ENCODE results near the gene FOXN3.
"Not testable (repeated sequence)": the region's sequence is repeated elsewhere in the genome, so short reads cannot be mapped to it uniquely, and the experiment has no call there.

FOXN3 gene

DNA sequence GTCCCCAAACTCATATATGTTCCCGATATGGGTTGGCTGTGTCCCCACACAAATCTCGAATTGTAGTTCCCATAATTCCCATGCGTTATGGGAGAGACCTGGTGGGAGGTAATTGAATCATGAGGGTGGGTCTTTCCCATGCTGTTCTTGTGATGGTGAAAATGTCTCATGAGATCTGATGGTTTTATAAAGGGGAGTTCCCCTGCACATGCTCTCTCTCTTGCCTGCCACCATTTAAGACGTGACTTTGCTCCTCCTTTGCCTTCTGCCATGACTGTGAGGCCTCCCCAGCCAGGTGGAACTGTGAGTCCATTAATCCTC lies 166.4 kb downstream of the FOXN3 start:
- DNase-seq (ENCODE audit: low read depth in 3 of 3), result not testable (repeated sequence)

DNA sequence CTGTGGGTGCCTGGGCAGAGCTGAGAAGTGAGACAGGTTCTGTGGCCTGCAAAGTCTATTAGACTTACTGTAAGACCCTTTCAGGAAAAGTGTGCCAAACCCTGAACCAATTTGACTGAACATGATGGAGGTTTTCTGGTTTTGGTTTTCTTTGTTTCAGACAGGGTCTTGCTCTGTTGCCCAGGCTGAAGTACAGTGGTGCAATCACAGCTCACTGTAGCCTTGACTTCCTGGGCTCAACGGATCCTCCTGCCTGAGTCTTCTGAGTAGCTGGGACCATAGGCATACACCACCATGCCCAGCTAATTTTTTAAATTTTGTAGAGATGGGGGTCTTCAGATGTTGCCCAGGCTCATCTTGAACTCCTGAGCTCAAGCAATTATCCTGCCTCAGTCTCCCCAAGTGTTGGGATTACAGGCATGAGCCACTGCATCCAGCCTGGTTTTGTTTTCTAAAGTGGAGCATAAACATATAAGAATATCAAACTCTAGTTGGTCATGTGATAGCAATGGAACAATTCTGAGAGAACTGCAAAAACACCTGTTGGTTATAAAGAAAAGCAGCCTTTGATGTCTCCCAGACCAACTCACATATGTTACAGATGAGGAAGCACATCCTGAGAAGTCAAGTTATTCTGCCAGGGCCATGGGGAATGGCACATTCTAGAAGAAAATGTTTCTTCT lies 166.9 kb downstream of the FOXN3 start:
- no peak for DNase-seq (ENCODE audit: low read depth in 3 of 3)

DNA sequence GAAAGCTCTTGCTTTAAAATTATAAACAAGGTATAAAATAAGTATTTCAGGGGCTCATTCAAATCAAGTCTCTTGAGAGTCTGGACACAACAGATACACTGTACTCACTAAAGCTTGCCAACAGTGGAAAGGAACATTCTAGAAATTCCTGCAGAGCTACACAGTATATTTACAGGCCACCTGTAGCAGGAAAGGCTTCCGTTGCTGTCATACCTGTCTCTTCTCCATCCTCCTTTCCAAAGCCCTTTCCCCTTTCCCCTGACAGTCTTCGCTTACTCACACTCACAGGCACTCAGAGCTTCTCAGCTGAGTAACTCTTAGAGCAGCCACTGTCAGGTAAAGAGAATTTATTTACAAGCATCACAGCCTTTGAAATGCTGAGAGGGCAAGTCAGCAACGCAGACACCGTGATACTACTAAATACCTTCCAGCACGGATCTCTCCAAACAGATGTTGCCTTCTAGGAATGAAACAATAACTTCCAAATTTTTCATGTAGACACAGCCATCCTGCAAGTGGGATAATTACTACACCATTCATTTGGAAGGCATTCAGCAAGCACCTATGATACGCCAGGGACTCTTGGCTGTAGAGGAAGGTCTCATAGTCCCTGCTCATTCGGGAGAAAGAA lies 167.9 kb downstream of the FOXN3 start:
- DNase-seq (ENCODE audit: low read depth in 3 of 3), result no peak

GRCh38 chr14:89248411-89249064 lies 168.5 kb downstream of the FOXN3 start:
- DNase-seq (ENCODE audit: low read depth in 3 of 3), result no peak

DNA sequence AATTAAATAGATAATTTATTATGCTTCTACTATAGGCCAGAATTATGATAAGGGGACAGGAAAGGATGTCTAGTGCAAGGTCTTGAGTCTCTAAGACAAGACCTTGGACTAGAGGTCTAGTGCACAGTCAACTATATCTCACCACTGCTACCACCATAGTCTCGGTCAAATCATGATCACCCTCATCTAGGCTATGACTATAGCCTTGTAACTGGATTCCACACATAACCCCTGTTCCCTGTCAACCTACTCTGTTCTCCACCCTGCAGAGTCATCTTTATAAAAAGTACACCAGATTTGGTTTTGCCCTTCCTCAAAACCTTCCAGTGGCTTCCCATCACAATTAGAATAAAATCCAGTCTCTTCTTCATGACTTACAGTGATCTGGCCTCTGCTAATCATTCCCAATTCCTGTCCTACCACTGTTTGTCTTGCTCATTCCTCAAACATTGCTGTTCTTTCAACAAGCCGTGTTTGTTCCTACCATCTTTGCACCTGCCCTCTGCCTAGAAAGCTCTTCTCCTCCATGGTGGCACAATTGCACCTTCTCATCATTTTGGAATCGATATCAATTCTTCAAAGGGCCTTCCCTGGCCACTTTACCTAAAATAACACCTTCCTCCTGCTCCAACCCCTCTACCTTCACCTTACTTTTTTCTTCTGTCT lies 169.4 kb downstream of the FOXN3 start:
- DNase-seq (ENCODE audit: low read depth in 3 of 3), result no peak

DNA sequence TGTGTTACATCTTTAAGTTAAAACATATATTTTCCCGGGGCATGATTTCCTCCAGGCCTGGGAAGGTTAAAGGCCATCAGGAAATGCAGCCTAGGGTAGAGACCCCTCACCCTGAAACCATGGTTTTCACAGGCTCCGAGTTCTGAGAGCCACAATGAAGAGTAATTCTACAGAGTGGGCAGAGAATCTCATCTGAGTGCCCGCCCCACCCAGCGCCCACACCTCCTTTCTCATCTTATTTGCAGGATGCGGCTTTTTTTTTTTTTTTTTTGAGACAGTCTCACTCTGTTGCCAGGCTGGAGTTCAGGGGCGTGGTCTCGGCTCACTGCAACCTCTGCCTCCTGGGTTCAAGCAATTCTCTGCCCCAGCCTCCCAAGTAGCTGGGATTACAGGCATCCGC lies 170.7 kb downstream of the FOXN3 start:
- DNase-seq (ENCODE audit: low read depth in 3 of 3), result no peak

GRCh38 chr14:89245802-89246201 lies 171.2 kb downstream of the FOXN3 start:
- DNase-seq (ENCODE audit: low read depth in 3 of 3), result no peak

DNA sequence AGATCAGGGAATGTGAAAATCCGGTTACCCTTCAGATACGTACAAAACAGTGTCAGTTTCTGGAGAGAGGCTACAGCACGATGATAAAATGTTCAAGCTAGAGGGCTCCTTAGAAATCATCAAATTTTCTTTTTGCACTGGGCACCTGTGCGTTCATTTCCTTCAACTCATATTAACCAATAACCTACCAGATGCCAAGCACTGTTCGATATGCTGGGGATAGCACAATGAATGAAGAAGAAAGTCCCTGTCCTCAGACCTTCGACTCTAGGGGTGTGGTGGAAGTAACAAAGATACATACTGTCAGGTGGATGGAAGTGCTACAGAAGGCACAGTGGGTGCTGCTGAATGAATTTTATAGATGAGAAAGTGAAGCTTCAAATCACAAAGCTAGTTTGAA lies 172.3 kb downstream of the FOXN3 start:
- DNase-seq (ENCODE audit: low read depth in 3 of 3), result no peak

GRCh38 chr14:89243741-89244140 lies 173.3 kb downstream of the FOXN3 start:
- DNase-seq (ENCODE audit: low read depth in 3 of 3), result no peak

- no peak for DNase-seq (ENCODE audit: low read depth in 3 of 3)
These were observed 173.7 kb downstream of the FOXN3 start for GRCh38 chr14:89243286-89243685.

DNA sequence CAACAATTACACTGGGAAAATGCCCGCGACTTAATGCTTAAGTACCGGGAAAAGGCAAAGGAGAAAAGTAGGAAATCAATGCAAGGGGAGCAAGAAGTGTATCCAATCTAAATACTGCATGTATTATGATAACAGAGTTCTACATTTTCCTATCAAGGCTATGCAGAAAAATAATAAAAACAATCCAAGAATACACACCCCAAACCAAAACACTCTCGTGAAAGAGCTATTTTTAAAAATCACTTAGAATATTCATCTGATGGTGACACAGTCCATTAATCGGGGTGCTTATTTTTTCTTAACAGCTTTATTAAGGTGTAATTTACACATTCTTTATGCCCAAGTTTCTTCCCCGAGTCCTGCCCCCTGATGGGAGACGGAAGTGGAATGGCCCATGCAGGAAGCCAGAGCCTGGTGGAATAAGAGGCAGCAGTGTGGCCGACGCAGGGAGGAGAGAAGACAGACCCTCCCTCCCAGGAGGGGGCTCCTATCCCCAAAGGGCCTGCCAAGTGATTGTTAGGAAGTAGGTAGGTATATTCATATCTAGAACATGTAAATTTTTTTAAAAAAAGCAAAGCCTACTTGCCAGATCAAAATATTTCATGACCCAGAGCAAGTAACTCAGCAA lies 174.3 kb downstream of the FOXN3 start:
- no peak for DNase-seq (ENCODE audit: low read depth in 3 of 3)

DNA sequence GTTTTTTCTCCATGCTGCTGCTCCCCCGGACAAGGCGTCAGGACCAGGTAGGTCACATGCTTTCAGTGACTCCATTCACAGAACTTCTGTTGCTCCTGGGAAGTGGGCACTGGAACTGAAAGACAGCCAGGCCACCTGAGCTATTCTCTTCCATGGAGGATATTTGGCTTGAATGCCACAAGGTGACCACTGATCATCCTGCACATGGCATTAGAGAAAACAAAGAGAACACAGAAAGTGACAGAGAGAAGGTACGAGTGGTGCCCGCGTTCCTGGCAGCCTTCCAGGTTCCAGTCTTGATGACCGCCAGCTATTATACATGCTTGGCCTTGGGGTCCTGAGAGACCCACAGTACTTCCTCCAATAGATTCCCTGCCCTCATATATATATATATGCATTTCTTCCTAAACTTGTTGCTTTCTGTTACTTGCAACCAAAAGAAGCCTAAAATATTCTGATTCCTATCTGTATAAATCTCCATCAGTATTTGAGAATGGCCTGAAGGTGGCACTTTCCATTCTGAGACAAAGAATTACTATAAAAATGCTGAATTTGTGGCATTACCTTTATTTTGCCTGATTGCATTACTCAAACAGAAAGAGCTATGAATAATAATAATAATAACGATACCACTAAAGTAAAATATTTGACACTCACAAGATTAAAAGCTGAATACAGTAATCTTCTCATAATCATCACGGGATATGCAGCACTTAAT lies 174.9 kb downstream of the FOXN3 start:
- DNase-seq (ENCODE audit: low read depth in 3 of 3), result no peak

DNA sequence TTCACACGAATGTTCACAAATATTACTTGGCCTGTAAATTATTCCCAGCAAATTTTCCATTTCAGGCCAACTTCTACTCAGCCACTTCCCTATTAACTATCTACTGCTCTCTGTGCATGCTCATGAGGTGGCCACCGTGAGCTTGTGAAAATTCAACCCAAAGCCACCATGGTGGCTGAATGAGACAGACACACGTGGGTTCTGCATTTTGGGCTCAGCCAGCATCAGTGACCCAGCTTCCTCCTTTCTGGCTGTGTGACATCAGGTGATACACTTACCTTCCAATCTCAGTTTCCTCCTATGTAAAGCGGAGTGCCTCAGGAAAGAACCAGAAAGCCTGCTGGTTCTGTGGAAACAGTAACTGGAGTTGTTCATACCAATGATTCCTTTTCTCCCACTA lies 175.8 kb downstream of the FOXN3 start:
- DNase-seq (ENCODE audit: low read depth in 3 of 3), result no peak

- no peak for DNase-seq (ENCODE audit: low read depth in 3 of 3)
These were observed 176.6 kb downstream of the FOXN3 start for GRCh38 chr14:89240414-89240813.

DNA sequence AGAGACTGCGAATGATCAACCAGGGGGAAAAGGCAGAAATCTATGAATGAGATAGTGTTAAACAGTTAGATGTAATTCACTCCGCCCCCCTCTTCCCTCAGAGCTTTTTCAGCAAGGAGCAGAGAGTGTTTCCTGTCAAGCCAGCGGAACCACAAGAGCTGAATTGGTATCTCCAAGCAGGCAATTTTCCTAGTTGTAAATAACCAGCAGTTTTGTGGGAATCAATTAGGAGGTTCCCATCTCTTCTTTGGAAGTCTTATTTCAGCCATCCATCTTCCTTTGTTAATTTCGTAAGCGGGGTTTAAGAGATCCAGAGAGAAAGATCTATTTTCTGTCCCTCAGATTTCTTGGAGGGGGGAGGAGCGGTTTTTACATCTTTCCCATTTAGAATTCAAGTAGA lies 178.0 kb downstream of the FOXN3 start:
- DNase-seq (ENCODE audit: low read depth in 3 of 3), result no peak

DNA sequence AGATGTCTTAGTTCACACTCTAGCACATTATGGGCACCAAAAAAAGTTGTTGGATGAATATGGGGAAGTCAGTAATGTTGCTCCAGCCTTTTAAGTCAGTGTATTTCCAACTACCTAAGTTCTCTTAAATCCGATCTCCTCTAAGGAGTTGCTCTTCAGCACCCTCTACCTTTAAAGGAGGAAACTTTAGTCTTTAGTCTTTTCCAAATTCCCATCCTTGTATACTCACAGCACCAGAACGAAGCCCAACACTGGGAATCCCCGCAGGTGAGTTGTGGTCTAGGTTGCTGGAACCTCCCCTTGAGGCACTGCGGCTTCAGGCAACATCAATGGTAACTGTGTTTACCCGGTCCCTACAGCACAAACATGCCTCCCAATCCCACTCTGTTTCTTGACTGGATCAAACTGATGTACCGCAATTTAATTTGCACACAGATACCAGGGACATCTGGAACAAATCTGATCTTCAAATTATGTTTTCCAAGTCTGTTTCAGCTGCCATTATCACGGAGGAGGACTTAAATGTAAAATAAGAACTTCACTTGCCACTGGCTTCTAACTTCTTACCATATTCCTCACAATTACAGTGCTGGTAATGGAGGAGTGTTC lies 179.0 kb downstream of the FOXN3 start:
- no peak for DNase-seq (ENCODE audit: low read depth in 3 of 3)

DNA sequence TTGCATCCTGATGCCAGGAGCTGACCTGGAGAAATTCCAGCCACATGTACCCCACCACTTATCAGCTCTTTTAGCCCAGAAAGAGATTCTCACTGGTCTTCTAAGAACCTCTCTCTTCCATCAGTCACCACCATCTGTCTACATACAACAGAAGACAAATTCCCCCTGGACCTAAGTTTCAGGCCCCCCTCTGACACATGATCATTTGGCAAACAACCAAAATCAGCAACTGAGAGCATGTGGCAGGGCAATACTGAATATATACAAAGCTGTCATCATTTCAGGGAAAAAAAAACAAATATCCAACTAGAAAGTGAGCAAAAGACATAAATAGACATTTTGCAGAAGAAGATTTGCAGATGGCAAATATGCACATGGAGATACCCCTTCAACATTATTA lies 180.2 kb downstream of the FOXN3 start:
- DNase-seq (ENCODE audit: low read depth in 3 of 3), result no peak

DNA sequence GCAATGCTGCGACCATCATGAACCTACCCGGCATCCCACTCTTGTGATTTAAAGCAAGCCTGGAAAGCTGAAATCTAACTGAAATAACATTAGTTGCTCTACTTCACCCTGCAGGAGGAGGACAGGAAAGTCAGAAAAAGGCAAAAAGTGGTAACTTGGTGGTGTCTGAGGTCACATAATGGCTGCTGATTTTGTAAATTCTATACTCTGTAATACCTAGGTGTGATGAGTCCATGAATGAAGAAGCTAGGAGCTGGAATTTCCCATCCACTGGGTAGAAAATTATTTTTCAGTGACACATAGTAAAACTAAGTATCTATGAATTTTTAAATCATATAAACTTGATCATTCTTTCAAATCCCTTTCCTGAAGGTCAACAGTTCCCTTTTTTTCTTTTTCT lies 183.8 kb downstream of the FOXN3 start:
- no peak for DNase-seq (ENCODE audit: low read depth in 3 of 3)

- no peak for DNase-seq (ENCODE audit: low read depth in 3 of 3)
These were observed 184.6 kb downstream of the FOXN3 start for GRCh38 chr14:89232265-89233070.

- no peak for DNase-seq (ENCODE audit: low read depth in 3 of 3)
These were observed 185.5 kb downstream of the FOXN3 start for GRCh38 chr14:89231426-89232113.

All from stimulated activated CD4-positive, alpha-beta T cell treated with anti-CD3 and anti-CD28 coated beads, TNF-alpha, amount 100 ng/mL, for 4 hours (primary cell).